HG03175 (cell line): Measurements from ENCODE around the gene NINL.

Source experiments
- ATAC-seq: cut with Tn5 transposase; IDR thresholded peaks from one replicate; pipeline ENCODE4 v1.9.1; 2021; ENCODE audit warnings: mild to moderate bottlenecking, moderate library complexity; ENCODE audit not compliant: unreplicated experiment

Gene NINL

DNA sequence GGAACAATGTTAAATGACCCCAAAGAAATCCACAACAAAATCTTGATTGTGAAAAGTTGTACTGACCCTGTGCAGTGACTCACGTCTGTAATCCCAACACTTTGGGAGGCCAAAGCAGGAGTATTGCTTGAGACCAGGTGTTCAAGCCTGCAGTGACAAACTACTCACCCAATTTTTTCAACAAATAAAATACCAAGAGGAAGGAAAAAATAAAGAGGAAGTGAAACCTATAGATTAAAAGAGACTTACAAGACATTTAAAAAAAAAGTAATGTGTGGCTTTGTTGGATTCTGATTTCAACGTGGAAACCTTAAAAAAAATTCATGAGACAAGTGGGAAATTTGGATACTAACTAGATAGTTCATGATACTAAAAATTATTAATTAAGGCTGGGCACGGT, 146.0 kb downstream of the NINL start:
- ATAC-seq: peak; percentile 68

DNA sequence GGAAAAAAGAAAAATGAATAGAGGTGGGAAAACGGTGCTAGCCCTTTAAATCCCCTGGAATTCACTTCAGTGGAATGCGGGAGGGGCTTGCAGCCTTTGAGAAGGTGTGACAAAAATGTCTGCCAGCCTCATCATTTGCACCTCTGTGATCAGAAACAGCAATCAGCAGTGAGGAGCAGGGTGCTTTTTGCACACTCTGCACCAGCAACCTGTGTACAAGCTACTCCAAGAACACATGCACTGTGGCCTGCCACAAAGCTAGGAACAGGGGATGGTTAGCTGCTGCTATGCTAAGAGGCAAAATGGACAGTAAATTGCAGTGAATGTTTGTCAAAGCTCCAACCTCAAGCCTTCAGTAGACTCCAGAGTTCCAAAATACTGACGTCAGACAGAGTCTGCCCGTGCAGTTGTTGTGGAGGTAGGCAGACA, 148.2 kb downstream of the NINL start:
- ATAC-seq: no peak

DNA sequence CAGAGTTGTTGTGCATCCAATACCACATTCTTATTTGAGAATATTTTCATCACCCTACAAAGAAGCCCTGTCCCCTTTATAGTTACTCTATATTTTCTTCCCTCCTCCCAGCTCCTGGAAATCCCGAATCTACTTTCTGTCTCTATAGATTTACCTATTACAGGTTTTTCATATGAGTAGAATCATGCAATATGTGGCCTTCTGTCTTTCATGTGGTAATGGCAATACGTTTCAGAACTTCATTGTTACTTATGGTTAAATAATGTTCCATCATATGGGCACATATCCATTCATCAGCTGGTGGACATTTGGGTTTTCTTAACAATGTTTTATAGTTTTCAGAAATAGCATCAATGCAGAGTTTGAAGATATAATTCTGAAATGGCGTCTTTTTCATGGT, 160.8 kb downstream of the NINL start:
- no peak for ATAC-seq

- no peak for ATAC-seq
Measured at GRCh38 chr20:25422032-25422431, 163.3 kb downstream of the NINL start.

GRCh38 chr20:25421102-25421501, 164.2 kb downstream of the NINL start:
- ATAC-seq: no peak

- no peak for ATAC-seq
Measured at GRCh38 chr20:25418776-25419175, 166.6 kb downstream of the NINL start.

GRCh38 chr20:25408890-25409289, 176.4 kb downstream of the NINL start:
- no peak for ATAC-seq

- no peak for ATAC-seq
Measured at GRCh38 chr20:25408170-25408547, 177.2 kb downstream of the NINL start.

GRCh38 chr20:25407311-25408169, 177.8 kb downstream of the NINL start, which contains the start of gene GINS1:
GINS1 (plus strand) TSS chr20:25407673; CDS start chr20:25407821, 148 bp downstream.
- ATAC-seq: peak; percentile 87
